PC-9 (cell line): ENCODE data around the gene KCNN3. TPM values are rescaled to one million over a fixed set of nuclear protein-coding genes. Genes with fewer than 3 reads are reported as not detected.
"Not testable (repeated sequence)": the region's sequence is repeated elsewhere in the genome, so short reads cannot be mapped to it uniquely, and the experiment has no call there.

Experiments
- BruUV-seq: library from RNA; stranded (reverse); fragments of 400-500 nt; replicated peaks from 2 replicates; lab custom pipeline; 2021; lab: Mats Ljungman, UMichigan
- CTCF ChIA-PET: fragments of 300-600 bp; sonication (Branson Sonifier 250); formaldehyde crosslinking; loops from one replicate; lab custom pipeline; 2022; ENCODE audit warnings: antibody characterized with exemption; lab: Charles Lee
- POLR2A ChIA-PET: fragments of 300-600 bp; sonication (Branson Sonifier 250); formaldehyde crosslinking; loops from one replicate; lab custom pipeline; 2022; ENCODE audit warnings: antibody characterized with exemption; ENCODE audit not compliant: unreplicated experiment; lab: Charles Lee
- DNase-seq, 2 experiments: peaks; one replicate each; pipeline versions ENCODE4 v3.0.0 to v3.0.0-alpha.2; 2015 to 2022; ENCODE audit warnings: mixed read lengths in 1 of 2
- H2AFZ ChIP-seq: fragments of 200-600 bp; sonication (generic); 2 replicates; pipeline ENCODE4 v1.8.1; 2017; ENCODE audit warnings: antibody characterized with exemption
- H3F3A ChIP-seq: fragments of 200-600 bp; sonication (generic); 2 replicates; pipeline ENCODE4 v1.8.1; 2017; ENCODE audit warnings: antibody characterized with exemption, mild to moderate bottlenecking, low read depth; ENCODE audit not compliant: insufficient read depth
- H3K27ac ChIP-seq: fragments of 200-600 bp; sonication (generic); 2 replicates; pipeline ENCODE4 v1.6.1; 2016; ENCODE audit warnings: mixed run types
- H3K27me3 ChIP-seq: fragments of 200-600 bp; sonication (generic); 2 replicates; pipeline ENCODE4 v1.6.1; 2016; ENCODE audit warnings: low read depth, mixed run types; ENCODE audit not compliant: insufficient read depth
- H3K36me3 ChIP-seq: fragments of 200-600 bp; sonication (generic); 2 replicates; pipeline ENCODE4 v1.6.1; 2016; ENCODE audit warnings: low read depth, mixed run types
- H3K4me1 ChIP-seq: fragments of 200-600 bp; sonication (generic); replicated peaks from 2 replicates; pipeline ENCODE4 v1.6.1; 2016; ENCODE audit warnings: mixed run types; ENCODE audit not compliant: insufficient read depth
- H3K4me2 ChIP-seq: fragments of 200-600 bp; sonication (generic); 2 replicates; pipeline ENCODE4 v1.6.1; 2017; ENCODE audit warnings: mixed run types
- H3K4me3 ChIP-seq: fragments of 200-600 bp; sonication (generic); 2 replicates; pipeline ENCODE4 v1.6.1; 2016; ENCODE audit warnings: mixed run types
- H3K79me2 ChIP-seq: fragments of 200-600 bp; sonication (generic); 2 replicates; pipeline ENCODE4 v1.6.1; 2017; ENCODE audit warnings: low read depth, mixed run types
- H3K9me2 ChIP-seq: fragments of 200-600 bp; sonication (generic); 2 replicates; pipeline ENCODE4 v1.8.1; 2017; ENCODE audit warnings: mild to moderate bottlenecking; ENCODE audit not compliant: insufficient read depth
- H3K9me3 ChIP-seq: fragments of 200-600 bp; sonication (generic); 2 replicates; pipeline ENCODE4 v1.8.1; 2016; ENCODE audit warnings: low read depth; ENCODE audit not compliant: insufficient read depth
- H4K20me1 ChIP-seq: fragments of 200-600 bp; sonication (generic); 2 replicates; pipeline ENCODE4 v1.8.1; 2017; ENCODE audit not compliant: insufficient read depth
- EZH2 ChIP-seq: fragments of 200-600 bp; sonication (generic); IDR thresholded peaks from 2 replicates; pipeline ENCODE4 v1.8.0; 2017; ENCODE audit warnings: antibody characterized with exemption, low read depth
- intact Hi-C: fragments of 100-400 bp; cut with micrococcal nuclease; formaldehyde crosslinking; loops from one replicate; pipeline ENCODE4 v1.10.0; 2022; ENCODE audit not compliant: unreplicated experiment
- total RNA-seq: library from RNA; stranded (reverse); gene quantifications from 2 replicates; pipeline ENCODE4 v1.2.3, GENCODE V29; 2021
- TF ChIP-seq, protein P1 (sequence below): fragments of 200-600 bp; sonication (generic); conservative IDR thresholded peaks from 2 replicates; pipeline ENCODE4 v1.6.1; 2017; ENCODE audit warnings: mixed run types, antibody characterized with exemption, mild to moderate bottlenecking, moderate library complexity

Gene KCNN3
- total RNA-seq, 1 experiment from 2014 or later = 1.1 TPM

DNA sequence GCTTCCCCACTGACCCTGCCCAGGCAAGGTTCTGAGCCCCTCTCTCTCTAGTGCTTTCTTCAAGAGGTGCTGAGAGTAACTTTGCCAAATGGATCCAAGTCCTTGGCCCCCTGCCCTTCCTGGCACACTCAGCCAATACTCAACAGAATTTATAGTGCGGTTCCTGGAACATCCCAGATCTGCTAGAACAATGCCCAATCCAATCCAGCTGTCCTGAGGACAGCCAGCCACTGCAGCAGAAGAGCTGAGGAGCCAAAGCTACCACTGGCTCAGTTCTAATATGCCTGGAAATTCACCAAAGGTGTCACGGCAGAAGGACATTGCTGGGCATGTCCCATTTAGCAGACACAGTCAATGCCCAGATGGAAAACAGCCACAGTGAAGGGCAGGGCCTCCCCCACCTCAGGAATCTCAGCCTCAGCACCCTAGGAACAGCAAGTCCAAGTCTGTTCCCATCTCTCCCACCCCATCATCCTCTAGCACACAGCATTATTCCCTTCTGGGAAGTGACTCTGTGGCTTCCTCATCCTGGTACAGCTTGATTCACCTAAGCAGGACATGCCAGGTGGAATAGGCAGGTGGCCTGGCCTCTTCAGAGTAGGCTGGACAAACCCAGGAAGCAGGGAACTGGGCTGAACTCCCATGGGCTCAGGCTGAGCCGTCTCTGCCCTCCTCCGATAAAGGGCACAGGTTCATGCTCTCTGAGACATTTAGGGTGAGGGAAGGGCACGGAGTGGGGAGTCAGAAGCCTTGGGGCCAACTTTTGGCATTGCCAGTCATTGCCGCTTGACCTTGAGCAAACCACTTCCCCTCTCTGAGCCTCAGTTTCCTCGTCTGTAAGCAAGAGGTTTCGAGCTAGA lies 41.8 kb upstream of the KCNN3 start:
- H3F3A ChIP-seq = no peaks in the 10 kb centered on the region
- H3K9me3 ChIP-seq = no peaks in the 10 kb centered on the region
- H3K9me2 ChIP-seq = no peaks in the 10 kb centered on the region
- H3K4me3 ChIP-seq = no peak overlapping the region
- no peaks in the 10 kb centered on the region for H4K20me1 ChIP-seq
- no peaks in the 10 kb centered on the region for H3K4me1 ChIP-seq
- ChIA-PET POLR2A (no interaction called here), CTCF (no interaction called here)
- DNase-seq = no peak
- H3K27ac ChIP-seq = no peak overlapping the region
- TF ChIP-seq, protein P1, sequence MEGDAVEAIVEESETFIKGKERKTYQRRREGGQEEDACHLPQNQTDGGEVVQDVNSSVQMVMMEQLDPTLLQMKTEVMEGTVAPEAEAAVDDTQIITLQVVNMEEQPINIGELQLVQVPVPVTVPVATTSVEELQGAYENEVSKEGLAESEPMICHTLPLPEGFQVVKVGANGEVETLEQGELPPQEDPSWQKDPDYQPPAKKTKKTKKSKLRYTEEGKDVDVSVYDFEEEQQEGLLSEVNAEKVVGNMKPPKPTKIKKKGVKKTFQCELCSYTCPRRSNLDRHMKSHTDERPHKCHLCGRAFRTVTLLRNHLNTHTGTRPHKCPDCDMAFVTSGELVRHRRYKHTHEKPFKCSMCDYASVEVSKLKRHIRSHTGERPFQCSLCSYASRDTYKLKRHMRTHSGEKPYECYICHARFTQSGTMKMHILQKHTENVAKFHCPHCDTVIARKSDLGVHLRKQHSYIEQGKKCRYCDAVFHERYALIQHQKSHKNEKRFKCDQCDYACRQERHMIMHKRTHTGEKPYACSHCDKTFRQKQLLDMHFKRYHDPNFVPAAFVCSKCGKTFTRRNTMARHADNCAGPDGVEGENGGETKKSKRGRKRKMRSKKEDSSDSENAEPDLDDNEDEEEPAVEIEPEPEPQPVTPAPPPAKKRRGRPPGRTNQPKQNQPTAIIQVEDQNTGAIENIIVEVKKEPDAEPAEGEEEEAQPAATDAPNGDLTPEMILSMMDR = no peak
- TF ChIP-seq EZH2 = no peak
- intact Hi-C loops = no loop called here
- no peak overlapping the region for H2AFZ ChIP-seq
- no TSS peak for BruUV-seq
- H3K27me3 ChIP-seq = peaks cover 67% of the 10 kb centered on the region
- no peaks in the 10 kb centered on the region for H3K36me3 ChIP-seq
- no peaks in the 10 kb centered on the region for H3K79me2 ChIP-seq
- no peak overlapping the region for H3K4me2 ChIP-seq

DNA sequence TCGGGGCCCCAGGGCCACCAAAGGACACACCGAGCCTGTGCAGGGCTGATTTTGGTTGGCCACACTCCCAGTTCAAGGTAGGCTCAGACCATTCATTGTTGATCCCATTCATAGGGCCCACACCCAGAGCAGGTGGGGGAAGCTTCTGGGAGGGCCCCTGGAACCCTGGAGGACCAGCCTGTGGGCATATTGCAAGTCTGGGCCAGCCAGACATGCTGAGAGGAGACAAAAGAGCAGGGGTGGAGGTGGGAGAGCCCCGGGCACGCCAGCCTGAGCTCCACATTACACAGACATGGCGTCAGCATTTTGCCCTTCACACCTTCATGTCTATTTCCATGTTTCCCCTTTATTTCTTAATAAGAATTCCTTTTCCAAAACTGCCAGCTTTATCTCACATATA lies 40.8 kb upstream of the KCNN3 start:
- no peak overlapping the region for H3K4me2 ChIP-seq
- no peak for DNase-seq
- CTCF ChIA-PET = interaction anchor here (0.7 kb wide), 1 partner anchor 167 kb away, joined by 3 read pairs; no protein-coding TSS in a partner anchor

DNA sequence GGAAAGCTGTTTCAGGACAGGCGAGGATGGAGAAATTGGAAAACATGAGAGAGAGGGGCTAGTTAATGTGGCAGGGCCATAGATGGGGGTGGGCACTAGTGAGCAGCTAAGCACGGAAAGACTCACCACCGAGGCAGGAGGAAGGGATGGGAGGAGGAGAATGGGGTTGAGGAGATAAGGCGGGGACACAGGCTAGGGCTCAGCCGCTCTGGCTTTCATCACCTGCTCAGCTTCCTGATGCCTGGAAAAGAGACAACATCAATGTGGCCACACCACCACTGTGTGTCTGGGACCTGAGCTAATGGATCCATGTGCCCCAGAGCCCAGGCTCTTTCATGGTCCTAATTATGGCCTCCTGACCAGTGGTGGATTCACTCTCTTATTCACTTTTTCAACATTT lies 38.9 kb upstream of the KCNN3 start:
- no peaks in the 10 kb centered on the region for H3K79me2 ChIP-seq
- H2AFZ ChIP-seq = no peak overlapping the region
- ChIA-PET POLR2A (interaction anchor here (0.6 kb wide), 1 partner anchor 56 kb away, joined by 4 read pairs; no protein-coding TSS in a partner anchor), CTCF (no interaction called here)
- H3K27ac ChIP-seq = no peak overlapping the region
- intact Hi-C loops = no loop called here
- no peaks in the 10 kb centered on the region for H3K4me1 ChIP-seq
- no peak for DNase-seq
- H3K36me3 ChIP-seq = no peaks in the 10 kb centered on the region
- no peaks in the 10 kb centered on the region for H3K9me2 ChIP-seq
- TF ChIP-seq, protein P1 = no peak
- TF ChIP-seq EZH2 = no peak
- BruUV-seq = no TSS peak
- H3K9me3 ChIP-seq = no peaks in the 10 kb centered on the region
- H4K20me1 ChIP-seq = no peaks in the 10 kb centered on the region
- peaks cover 56% of the 10 kb centered on the region for H3K27me3 ChIP-seq
- H3K4me3 ChIP-seq = no peak overlapping the region
- no peak overlapping the region for H3K4me2 ChIP-seq
- no peaks in the 10 kb centered on the region for H3F3A ChIP-seq

More for the DNA sequence above, 40.8 kb upstream of the KCNN3 start:
- H3K27ac ChIP-seq = no peak overlapping the region
- no peaks in the 10 kb centered on the region for H3K36me3 ChIP-seq
- H3F3A ChIP-seq = no peaks in the 10 kb centered on the region
- H3K9me3 ChIP-seq = no peaks in the 10 kb centered on the region
- intact Hi-C loops = no loop called here
- H3K4me3 ChIP-seq = no peak overlapping the region
- no peaks in the 10 kb centered on the region for H3K79me2 ChIP-seq
- H4K20me1 ChIP-seq = no peaks in the 10 kb centered on the region
- TF ChIP-seq, protein P1 = no peak
- no peak for TF ChIP-seq EZH2
- H3K27me3 ChIP-seq = peaks cover 67% of the 10 kb centered on the region
- H3K4me1 ChIP-seq = no peaks in the 10 kb centered on the region
- POLR2A ChIA-PET = no interaction called here
- no peak overlapping the region for H2AFZ ChIP-seq
- no peaks in the 10 kb centered on the region for H3K9me2 ChIP-seq
- no TSS peak for BruUV-seq

DNA sequence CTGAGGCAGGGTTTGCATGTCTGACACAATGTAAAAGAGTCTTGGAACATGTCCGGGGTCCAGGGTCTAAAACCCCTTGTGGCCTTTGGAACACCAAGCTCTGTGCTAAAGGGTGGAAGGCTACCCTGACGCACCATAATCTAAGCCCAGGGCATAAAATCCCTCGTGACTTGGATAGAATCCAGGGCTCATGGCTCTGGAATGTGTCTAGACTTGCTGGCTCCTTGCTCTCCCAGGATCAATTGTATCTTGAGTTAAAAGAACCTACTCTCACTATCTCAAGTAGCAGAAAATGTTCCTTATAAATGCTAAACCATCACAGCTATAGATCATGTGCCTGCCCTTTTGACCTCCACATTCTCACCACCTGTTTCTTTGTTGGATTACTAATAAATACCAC lies 38.0 kb upstream of the KCNN3 start:
- DNase-seq, H3F3A ChIP-seq, H3K79me2 ChIP-seq, H3K4me1 ChIP-seq, BruUV-seq, POLR2A ChIA-PET, H4K20me1 ChIP-seq, H3K27ac ChIP-seq, H3K4me3 ChIP-seq, intact Hi-C loops, H3K9me2 ChIP-seq, H3K4me2 ChIP-seq, H2AFZ ChIP-seq, CTCF ChIA-PET, H3K36me3 ChIP-seq, H3K9me3 ChIP-seq: not testable (repeated sequence)
- peaks cover 49% of the 10 kb centered on the region for H3K27me3 ChIP-seq
